Measurements from ENCODE around the gene PHIP.

DNA sequence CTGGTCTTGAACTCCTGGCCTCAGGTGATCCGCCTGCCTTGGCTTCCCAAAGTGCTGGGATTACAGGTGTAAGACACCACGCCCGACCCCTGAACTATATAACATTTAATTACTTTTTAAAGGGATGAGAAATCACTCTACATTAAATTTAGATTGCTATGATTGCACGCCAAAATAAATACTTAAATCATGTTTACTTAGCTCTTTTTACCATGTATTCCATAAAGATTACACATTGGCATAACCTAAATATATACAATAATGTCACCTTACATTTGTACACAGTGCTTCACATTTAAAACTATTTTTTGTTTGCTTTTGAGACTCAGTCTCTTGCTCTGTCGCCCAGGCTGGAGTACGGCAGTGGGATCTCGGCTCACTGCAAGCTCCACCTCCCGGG is 124.3 kb downstream of the PHIP start:
- TF ChIP-seq POLR2AphosphoS5 (IDR thresholded peaks at IDR 0.05) (no peak), CTCF (IDR thresholded peaks at IDR 0.05) (no peak), POLR2A (IDR thresholded peaks at IDR 0.05) (no peak), EP300 (IDR thresholded peaks at IDR 0.05) (no peak)
